HG03521 (cell line): ENCODE results near the gene CD96.
"Not testable (repeated sequence)": the region's sequence is repeated elsewhere in the genome, so short reads cannot be mapped to it uniquely, and the experiment has no call there.

ENCODE experiments used
- ATAC-seq: cut with Tn5 transposase; IDR thresholded peaks from one replicate; pipeline ENCODE4 v1.9.1; 2021; ENCODE audit warnings: mild to moderate bottlenecking, moderate library complexity; ENCODE audit not compliant: unreplicated experiment

Gene CD96

GRCh38 chr3:111618945-111619344, 76.9 kb downstream of the CD96 start:
- no peak for ATAC-seq

GRCh38 chr3:111619833-111620232, 77.8 kb downstream of the CD96 start:
- ATAC-seq: no peak

- ATAC-seq: no peak
Observed at GRCh38 chr3:111621535-111621934, 79.5 kb downstream of the CD96 start.

GRCh38 chr3:111627092-111627491, 85.1 kb downstream of the CD96 start:
- ATAC-seq: no peak

- ATAC-seq: not testable (repeated sequence)
Observed at GRCh38 chr3:111629018-111629417, 87.0 kb downstream of the CD96 start.

- ATAC-seq: not testable (repeated sequence)
Observed at GRCh38 chr3:111630638-111631037, 88.6 kb downstream of the CD96 start.

GRCh38 chr3:111635403-111635802, 93.4 kb downstream of the CD96 start:
- no peak for ATAC-seq

GRCh38 chr3:111636366-111636885, 94.4 kb downstream of the CD96 start:
- no peak for ATAC-seq

GRCh38 chr3:111639316-111639715, 97.3 kb downstream of the CD96 start:
- no peak for ATAC-seq

- ATAC-seq: no peak
Observed at GRCh38 chr3:111648991-111649579, 107.1 kb downstream of the CD96 start.

GRCh38 chr3:111650378-111651275, 108.6 kb downstream of the CD96 start:
- ATAC-seq: no peak

- no peak for ATAC-seq
Observed at GRCh38 chr3:111652492-111653180, 110.6 kb downstream of the CD96 start.

GRCh38 chr3:111653766-111654165, 111.8 kb downstream of the CD96 start:
- ATAC-seq: no peak

- ATAC-seq: no peak
Observed at GRCh38 chr3:111662012-111662411, 120.0 kb downstream of the CD96 start.

GRCh38 chr3:111662907-111663306, 120.9 kb downstream of the CD96 start:
- ATAC-seq: no peak

GRCh38 chr3:111666041-111666735, 124.2 kb downstream of the CD96 start:
- ATAC-seq: no peak

GRCh38 chr3:111667170-111667569, 125.2 kb downstream of the CD96 start:
- ATAC-seq: no peak

- peak; percentile 99 for ATAC-seq
Observed at GRCh38 chr3:111667621-111668239, 125.7 kb downstream of the CD96 start.

- ATAC-seq: no peak
Observed at GRCh38 chr3:111668326-111668725, 126.3 kb downstream of the CD96 start.

- ATAC-seq: peak; percentile 35
Observed at GRCh38 chr3:111668888-111669488, 127.0 kb downstream of the CD96 start.
